Measurements from ENCODE around the gene EDAR. TPM values are rescaled to one million over a fixed set of nuclear protein-coding genes. Genes with fewer than 3 reads are reported as not detected.

Gene EDAR
- polyA plus RNA-seq, 1 experiment: not detected

GRCh38 chr2:108983610-108984009 lies 5.4 kb downstream of the EDAR start:
- Histone ChIP-seq H3K27me3 (ENCODE audit: control insufficient read depth, insufficient read depth, low read length) (peaks cover 85% of the 10 kb centered on the region), H3K4me3 (ENCODE audit: low read depth, low read length) (no peak overlapping the region), H3K9me3 (ENCODE audit: control insufficient read depth, insufficient read depth, low read length) (no peaks in the 10 kb centered on the region), H3K27ac (ENCODE audit: low read depth, low read length) (no peak overlapping the region)
- CTCF ChIA-PET: no interaction called here
- DNase-seq (ENCODE audit: low read depth, low spot score): no peak
- POLR2A ChIA-PET: no interaction called here
- TF ChIP-seq CTCF (IDR thresholded peaks at IDR 0.05; ENCODE audit: low read depth, low read length): no peak

- POLR2A ChIA-PET: no interaction called here
- no peaks in the 10 kb centered on the region for H3K9me3 ChIP-seq (ENCODE audit: control insufficient read depth, insufficient read depth, low read length)
- no peak overlapping the region for H3K27ac ChIP-seq (ENCODE audit: low read depth, low read length)
- no peak for TF ChIP-seq CTCF (IDR thresholded peaks at IDR 0.05; ENCODE audit: low read depth, low read length)
- CTCF ChIA-PET: no interaction called here
- H3K4me3 ChIP-seq (ENCODE audit: low read depth, low read length): no peak overlapping the region
- DNase-seq (ENCODE audit: low read depth, low spot score): no peak
- peaks cover 80% of the 10 kb centered on the region for H3K27me3 ChIP-seq (ENCODE audit: control insufficient read depth, insufficient read depth, low read length)
These were observed 6.0 kb downstream of the EDAR start for GRCh38 chr2:108983061-108983460.

- ChIA-PET CTCF (no interaction called here), POLR2A (no interaction called here)
- no peak for TF ChIP-seq CTCF (IDR thresholded peaks at IDR 0.05; ENCODE audit: low read depth, low read length)
- peaks cover 79% of the 10 kb centered on the region for H3K27me3 ChIP-seq (ENCODE audit: control insufficient read depth, insufficient read depth, low read length)
- DNase-seq (ENCODE audit: low read depth, low spot score): no peak
- H3K9me3 ChIP-seq (ENCODE audit: control insufficient read depth, insufficient read depth, low read length): no peaks in the 10 kb centered on the region
- no peak overlapping the region for H3K4me3 ChIP-seq (ENCODE audit: low read depth, low read length)
- H3K27ac ChIP-seq (ENCODE audit: low read depth, low read length): no peak overlapping the region
These were observed 6.8 kb downstream of the EDAR start for GRCh38 chr2:108982259-108982679.

- TF ChIP-seq CTCF (IDR thresholded peaks at IDR 0.05; ENCODE audit: low read depth, low read length): no peak
- ChIA-PET POLR2A (no interaction called here), CTCF (no interaction called here)
- Histone ChIP-seq H3K27me3 (ENCODE audit: control insufficient read depth, insufficient read depth, low read length) (peaks cover 77% of the 10 kb centered on the region), H3K9me3 (ENCODE audit: control insufficient read depth, insufficient read depth, low read length) (no peaks in the 10 kb centered on the region), H3K4me3 (ENCODE audit: low read depth, low read length) (no peak overlapping the region), H3K27ac (ENCODE audit: low read depth, low read length) (no peak overlapping the region)
- DNase-seq (ENCODE audit: low read depth, low spot score): no peak
These were observed 7.2 kb downstream of the EDAR start for GRCh38 chr2:108981846-108982245.

GRCh38 chr2:108980076-108980475 lies 8.9 kb downstream of the EDAR start:
- DNase-seq (ENCODE audit: low read depth, low spot score): no peak
- Histone ChIP-seq H3K27ac (ENCODE audit: low read depth, low read length) (no peak overlapping the region), H3K27me3 (ENCODE audit: control insufficient read depth, insufficient read depth, low read length) (peaks cover 67% of the 10 kb centered on the region), H3K4me3 (ENCODE audit: low read depth, low read length) (no peak overlapping the region), H3K9me3 (ENCODE audit: control insufficient read depth, insufficient read depth, low read length) (no peaks in the 10 kb centered on the region)
- POLR2A ChIA-PET: no interaction called here
- TF ChIP-seq CTCF (IDR thresholded peaks at IDR 0.05; ENCODE audit: low read depth, low read length): no peak
- CTCF ChIA-PET: no interaction called here
